GM19351 (cell line): ENCODE data around the gene NEO1.

ENCODE experiments used
- ATAC-seq: cut with Tn5 transposase; IDR thresholded peaks from one replicate; pipeline ENCODE4 v1.9.1; 2021; ENCODE audit warnings: mild to moderate bottlenecking, moderate library complexity; ENCODE audit not compliant: unreplicated experiment

The NEO1 gene

DNA sequence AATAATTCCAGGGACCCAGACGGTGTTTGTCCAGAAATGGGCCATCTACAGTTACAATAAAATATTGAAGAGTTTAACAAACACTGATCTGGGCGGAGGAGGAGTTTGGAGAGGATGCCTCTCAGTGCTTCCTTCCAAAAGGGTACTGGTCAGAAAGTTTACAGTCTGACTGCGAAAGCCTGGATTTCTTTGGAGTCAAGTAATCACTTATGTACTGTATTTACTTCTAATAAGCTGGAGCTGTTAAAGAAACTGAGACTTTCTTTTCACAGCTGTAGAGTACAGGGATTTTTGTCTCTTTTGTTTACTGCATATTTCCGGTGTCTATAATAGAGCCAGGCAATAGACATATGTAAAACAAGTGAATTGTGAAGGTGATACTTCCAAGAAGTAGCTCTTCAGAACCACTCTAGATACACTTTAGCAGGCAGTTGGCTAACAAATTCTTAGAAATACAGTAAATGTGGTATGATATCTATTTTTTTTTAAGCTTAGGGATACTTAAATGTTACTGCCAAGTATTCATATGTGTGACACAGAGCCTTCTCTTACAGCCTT lies 22.1 kb upstream of the NEO1 start:
- ATAC-seq, result no peak

- ATAC-seq, result no peak
Measured at GRCh38 chr15:73031648-73032047, 20.6 kb upstream of the NEO1 start.

GRCh38 chr15:73033611-73034010 lies 18.7 kb upstream of the NEO1 start:
- no peak for ATAC-seq

DNA sequence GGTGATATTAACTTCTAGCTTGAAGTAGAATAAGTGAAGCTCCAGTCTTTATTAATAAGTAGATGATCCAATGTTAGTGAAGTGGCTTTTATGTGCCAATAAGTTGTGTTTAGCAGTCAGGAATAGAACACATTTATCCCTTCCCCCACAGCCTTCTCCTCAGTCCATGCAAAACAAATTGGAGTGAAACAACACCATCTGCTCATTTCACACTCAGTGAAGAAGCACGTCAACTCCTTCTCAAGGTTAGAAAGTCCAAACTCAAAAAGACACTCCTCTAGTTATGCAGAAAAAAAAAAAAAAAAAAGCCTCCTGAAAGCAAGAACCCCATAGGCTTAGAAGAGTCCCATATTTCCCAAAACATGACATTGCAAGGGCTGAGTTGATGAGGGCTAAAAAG lies 18.0 kb upstream of the NEO1 start:
- ATAC-seq, result no peak

- ATAC-seq, result no peak
Measured at GRCh38 chr15:73035221-73035620, 17.0 kb upstream of the NEO1 start.

- no peak for ATAC-seq
Measured at GRCh38 chr15:73038220-73038619, 14.0 kb upstream of the NEO1 start.

DNA sequence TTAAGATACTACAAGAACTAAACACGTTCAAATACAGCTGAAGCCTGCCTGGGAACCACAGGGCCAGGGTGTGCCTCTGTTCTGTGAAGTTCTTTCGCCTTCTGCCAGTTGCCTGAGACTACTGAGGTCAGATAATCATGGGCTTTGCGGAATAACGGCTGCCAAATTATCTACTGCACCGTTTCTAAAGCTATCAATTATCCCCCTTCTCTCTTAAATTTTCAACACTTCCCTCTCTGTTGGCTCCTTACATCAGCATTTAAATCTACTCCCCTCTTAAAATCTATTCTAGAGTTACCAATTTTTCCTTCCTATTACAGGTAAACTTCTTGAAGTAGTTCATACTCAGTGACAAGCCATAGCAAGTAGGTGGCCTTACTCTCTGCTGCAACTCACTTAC lies 6.2 kb upstream of the NEO1 start:
- no peak for ATAC-seq

GRCh38 chr15:73047882-73048281 lies 4.4 kb upstream of the NEO1 start:
- no peak for ATAC-seq

DNA sequence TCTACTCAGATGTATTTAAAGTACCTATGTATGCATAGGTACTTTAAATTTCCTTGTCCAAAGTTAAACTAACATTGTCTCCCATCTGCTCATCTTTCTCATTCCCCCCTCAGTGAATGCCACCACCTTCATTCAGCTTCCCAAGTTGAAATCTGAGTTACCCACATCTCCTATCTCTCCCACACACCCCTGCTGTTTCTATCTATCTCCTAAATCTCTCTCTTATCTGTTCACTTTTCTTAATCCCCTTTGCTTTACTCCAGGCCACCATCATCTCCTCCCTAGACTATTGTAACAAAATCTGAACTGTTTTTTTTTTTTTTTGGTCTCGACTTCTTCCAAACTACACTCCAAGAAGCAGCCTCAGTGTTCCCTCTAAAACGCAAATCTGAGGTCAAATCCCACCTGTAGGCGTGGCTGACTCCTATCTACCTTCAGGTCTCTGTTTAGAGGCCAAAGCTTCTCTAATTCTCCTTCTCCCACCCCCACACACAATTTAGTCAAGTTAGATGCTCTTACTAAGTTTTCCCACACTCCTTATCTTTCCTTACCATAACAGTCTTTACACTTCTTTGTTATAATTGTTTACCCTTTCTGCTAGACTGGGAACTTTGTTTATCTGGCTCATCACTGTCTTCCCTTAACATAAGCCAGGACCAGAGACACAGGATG lies 3.5 kb upstream of the NEO1 start:
- ATAC-seq, result no peak

DNA sequence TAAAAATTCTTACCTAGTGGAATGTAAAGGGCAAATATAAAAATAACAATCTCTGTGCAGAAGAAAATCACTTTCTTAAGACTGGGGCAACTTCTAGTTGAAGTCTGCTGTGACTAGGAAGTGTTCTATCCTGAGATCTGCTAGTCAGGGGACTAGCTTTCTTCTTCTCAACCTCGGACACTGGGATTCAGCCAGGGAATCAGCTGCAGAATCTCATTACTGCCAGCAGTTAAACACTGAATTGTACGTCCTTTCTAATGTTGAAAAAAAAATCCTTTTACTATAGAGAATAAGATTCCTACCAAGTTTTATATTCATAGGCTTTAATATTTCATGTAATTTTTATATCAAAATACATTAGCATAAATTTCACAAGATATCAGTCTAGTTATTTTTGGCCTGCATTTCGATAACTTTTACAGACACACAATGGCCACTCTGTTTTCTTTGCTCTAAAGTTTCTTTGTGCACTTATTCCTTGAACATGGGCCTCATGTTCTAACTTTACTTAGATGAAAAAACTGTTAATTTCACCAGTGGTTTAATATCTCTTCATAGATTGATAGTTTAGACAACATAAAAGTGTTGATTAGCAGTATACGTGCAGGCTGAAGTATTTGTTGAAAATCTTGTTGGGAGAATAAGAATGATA lies 2.6 kb upstream of the NEO1 start:
- ATAC-seq, result no peak

DNA sequence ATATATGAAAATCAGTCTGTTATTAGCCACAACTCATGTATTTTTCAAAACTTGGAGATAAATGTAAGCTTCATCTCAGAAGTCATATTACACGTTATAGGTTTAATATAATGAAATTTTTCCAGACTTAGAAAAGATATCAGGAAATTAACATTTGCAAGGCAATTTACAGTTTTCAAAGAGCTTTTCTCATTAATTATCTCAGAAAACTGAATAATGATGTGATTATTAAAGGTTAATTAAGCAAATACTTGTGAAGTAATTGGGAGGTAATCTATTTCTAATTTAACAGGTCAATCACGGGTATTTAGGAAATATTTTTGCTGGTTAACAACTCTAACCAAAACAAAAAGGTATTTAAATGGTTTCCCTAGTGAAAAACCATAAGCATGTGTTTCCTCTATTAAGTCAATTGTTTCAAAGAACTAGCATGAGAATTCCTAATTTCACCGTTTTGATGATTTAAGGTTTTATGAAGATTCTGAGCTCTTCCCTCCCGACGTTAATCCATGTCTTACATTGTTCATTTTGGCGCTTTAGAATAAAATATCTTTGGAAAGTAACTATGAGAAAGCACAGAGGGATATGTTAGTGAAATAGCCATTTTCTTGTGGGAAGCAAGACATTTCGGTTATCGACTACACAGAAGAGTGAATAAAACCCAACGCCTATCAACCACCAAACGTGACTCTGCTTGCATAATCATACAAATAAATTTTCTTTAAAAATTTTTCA lies 1.5 kb upstream of the NEO1 start:
- ATAC-seq, result no peak

DNA sequence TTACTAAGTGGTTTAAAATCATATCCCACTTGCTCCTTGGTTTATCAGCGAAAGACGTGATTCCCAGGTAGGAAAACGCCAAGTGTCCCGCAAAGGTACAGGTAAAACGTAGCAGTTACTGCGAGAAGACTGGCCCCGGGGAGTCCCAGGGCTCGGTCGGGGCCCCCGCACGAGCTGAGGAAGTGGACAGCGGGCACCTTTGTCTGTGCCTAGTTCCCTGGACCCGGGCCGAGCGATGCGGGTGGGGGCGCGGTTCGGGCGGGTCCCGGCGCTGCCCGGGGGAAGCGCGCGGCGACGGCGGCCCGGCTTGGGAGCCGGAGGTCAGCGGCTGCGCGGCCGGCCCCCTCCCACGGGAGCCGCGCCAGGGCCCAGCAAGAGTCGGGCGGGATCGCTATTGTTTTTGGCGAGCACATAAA lies 864 bp upstream of the NEO1 start:
- ATAC-seq, result peak; percentile 14

DNA sequence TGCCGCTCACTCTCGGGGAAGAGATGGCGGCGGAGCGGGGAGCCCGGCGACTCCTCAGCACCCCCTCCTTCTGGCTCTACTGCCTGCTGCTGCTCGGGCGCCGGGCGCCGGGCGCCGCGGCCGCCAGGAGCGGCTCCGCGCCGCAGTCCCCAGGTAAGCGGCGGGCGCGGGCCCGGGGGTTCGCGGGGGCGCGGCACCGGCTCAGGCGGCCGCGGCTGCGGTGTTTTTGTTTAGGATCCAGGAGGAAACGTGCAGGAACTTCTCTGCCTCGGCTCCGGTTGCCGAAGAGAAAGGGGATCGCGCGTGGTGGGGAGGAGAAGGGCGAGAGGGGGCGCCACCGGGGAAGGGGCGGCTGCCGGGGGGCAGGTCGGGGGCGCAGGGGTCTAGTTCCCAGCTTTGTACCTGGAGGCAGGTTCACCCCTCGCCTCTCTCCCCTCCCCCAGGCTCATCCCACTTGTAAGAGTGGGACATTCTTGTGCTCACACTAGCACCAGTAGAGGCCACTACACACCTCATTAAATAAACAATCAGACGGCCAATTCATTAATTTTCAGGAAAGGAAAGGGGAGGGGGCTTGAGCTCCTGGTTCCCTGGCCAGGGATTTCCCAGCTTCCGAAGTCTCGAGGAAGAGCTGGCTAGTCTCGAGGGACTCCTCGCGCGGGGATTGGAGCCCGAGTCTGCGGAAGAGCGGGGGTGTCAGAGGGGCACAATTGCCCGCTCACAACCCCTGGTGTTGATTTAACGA lies 562 bp downstream of the NEO1 start:
- peak; percentile 38 for ATAC-seq

- no peak for ATAC-seq
Measured at GRCh38 chr15:73053398-73053723, 1.1 kb downstream of the NEO1 start.

DNA sequence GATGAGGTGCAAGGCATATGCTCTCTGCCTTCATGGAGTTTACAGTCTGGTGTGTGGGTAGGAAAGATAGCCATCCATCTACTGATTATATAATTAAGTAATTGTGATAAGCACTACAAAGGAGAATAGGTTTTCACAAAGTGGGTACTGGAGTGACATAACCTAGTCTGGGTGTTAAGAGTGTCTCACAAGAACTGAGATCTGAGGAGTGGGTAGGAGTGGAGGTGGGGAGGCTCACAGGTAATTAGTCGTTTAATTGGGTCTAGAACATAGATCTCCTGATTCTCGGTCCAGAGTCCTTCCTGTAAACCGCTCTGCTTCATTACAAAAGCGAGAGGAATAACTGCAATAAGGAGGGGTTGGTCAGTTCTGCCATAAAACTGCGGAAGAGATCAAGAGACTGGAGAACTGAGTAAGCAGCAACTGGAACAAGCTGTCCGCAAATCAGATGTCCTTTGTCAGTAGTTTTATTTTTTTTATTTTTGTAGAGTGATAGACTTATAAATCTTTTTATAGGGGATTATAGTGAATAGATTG lies 2.2 kb downstream of the NEO1 start:
- ATAC-seq, result no peak

- no peak for ATAC-seq
Measured at GRCh38 chr15:73056460-73056859, 4.2 kb downstream of the NEO1 start.

GRCh38 chr15:73058437-73058836 lies 6.2 kb downstream of the NEO1 start:
- no peak for ATAC-seq

GRCh38 chr15:73065114-73065513 lies 12.9 kb downstream of the NEO1 start:
- ATAC-seq, result no peak

GRCh38 chr15:73069109-73069508 lies 16.8 kb downstream of the NEO1 start:
- no peak for ATAC-seq

DNA sequence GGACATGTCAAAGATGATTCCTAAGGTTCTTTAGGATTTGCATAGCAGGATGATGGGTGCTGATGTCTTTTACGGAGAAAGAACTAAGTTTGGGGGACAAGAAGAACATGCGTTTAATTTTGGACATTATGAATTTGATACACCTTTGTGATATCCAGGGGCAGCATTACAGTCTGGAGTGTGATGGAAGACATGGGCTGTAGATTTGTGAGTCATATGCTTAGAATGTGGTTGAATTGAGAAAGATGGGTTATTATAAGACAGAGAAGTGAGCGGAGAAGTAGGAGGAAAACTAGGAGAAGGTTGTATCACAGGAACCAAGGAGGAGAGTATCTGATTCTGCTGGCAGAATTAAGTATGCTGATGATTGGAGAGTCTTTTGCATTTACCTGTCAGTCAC lies 20.6 kb downstream of the NEO1 start:
- ATAC-seq, result no peak

- ATAC-seq, result no peak
Measured at GRCh38 chr15:73074241-73074640, 22.0 kb downstream of the NEO1 start.
